Cardiac fibroblast (primary cell): Measurements from ENCODE around the gene FER.
"Not testable (repeated sequence)": the region's sequence is repeated elsewhere in the genome, so short reads cannot be mapped to it uniquely, and the experiment has no call there.

Experiments used
- DNase-seq, 2 donors: peaks; one replicate each; pipeline versions ENCODE4 v3.0.0 to v3.0.0-alpha.2; 2010; ENCODE audit warnings: low read depth in 2 of 2
- H3K4me3 ChIP-seq, 2 donors: replicated peaks in 1 of 2; 1 replicate in 1 of 2; 2 replicates in 1 of 2; pipeline ENCODE4 v1.5.1; 2011; ENCODE audit warnings: low read depth in 2 of 2, low read length in 2 of 2, mild to moderate bottlenecking in 2 of 2, moderate library complexity in 1 of 2
- TF ChIP-seq, protein P1 (sequence below): IDR thresholded peaks from one replicate; pipeline ENCODE4 v1.5.1; 2011; ENCODE audit warnings: low read depth, mild to moderate bottlenecking, low read length, inconsistent platforms

The FER gene

DNA sequence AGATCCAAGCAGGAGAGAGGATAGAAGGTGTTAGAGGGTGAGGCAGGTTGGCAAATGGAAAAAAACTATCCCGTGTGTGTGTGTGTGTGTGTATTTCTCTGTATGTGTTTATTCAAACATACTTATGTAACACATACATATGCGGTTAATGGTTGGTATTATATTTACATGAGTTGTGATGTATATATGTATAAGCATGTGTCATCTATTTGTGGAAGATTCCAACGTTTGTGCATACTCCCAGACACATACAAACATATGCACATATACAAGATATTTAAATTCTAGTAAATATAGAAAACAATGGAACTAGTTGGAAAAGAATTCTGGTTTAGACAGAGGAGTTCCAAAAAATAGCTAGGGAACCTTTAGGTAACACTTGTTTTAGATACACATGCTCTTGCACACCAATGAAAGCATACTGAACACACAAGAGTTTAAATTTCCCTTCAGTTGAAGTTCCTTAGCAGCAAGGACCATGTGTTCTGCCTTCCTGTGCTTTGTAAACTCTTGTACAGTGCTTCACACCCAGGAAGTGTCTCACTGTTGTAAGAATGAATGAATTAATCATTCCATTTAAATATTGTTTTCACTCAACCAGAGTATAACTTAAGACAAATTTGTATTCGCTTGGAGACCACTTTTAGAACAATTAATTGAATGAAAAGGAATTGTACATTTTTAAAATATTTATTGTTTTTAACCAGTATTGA, 257.8 kb downstream of the FER start:
- TF ChIP-seq, protein P1, sequence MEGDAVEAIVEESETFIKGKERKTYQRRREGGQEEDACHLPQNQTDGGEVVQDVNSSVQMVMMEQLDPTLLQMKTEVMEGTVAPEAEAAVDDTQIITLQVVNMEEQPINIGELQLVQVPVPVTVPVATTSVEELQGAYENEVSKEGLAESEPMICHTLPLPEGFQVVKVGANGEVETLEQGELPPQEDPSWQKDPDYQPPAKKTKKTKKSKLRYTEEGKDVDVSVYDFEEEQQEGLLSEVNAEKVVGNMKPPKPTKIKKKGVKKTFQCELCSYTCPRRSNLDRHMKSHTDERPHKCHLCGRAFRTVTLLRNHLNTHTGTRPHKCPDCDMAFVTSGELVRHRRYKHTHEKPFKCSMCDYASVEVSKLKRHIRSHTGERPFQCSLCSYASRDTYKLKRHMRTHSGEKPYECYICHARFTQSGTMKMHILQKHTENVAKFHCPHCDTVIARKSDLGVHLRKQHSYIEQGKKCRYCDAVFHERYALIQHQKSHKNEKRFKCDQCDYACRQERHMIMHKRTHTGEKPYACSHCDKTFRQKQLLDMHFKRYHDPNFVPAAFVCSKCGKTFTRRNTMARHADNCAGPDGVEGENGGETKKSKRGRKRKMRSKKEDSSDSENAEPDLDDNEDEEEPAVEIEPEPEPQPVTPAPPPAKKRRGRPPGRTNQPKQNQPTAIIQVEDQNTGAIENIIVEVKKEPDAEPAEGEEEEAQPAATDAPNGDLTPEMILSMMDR, result no peak
- peak in 1 of 2 donors; percentile 32 for DNase-seq
- no peak overlapping the region for H3K4me3 ChIP-seq

DNA sequence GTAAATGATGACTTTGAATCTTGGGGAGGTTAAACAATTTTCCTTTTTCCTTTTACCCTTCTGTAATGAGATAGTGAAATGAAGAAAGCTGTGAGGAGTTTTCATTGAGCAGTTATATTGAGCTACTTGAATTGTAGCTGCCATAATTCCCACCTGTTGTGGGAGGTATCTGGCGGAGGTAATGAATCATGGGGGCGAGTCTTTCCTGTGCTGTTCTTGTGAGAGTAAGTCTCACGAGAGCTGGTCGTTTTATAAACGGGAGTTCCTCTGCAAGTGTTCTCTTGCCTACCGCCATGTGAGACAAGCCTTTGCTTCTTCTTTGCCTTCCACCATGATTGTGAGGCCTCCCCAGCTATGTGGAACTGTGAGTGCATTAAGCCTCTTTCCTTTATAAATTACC, 258.4 kb downstream of the FER start:
- no peak for DNase-seq
- TF ChIP-seq, protein P1, result no peak
- H3K4me3 ChIP-seq, result no peak overlapping the region

DNA sequence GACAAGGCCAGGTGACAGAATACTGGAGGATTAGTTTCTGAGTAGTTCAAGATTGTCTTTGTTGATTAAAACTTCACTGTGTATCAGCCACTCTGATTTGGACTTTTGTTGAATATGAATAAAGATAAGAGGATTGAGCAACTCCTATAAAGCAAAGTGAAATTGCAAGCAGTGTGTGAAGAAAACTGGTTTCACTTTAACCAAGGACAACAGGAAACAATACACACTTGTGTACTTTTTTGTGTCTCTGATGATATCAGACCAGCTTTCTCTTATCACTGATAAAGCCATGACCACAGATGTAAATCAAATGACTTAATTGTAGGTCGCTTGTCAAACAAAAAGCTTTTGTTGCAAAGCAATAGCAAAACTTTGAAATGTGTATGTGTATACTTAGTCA, 268.6 kb downstream of the FER start:
- TF ChIP-seq, protein P1, result no peak

DNA sequence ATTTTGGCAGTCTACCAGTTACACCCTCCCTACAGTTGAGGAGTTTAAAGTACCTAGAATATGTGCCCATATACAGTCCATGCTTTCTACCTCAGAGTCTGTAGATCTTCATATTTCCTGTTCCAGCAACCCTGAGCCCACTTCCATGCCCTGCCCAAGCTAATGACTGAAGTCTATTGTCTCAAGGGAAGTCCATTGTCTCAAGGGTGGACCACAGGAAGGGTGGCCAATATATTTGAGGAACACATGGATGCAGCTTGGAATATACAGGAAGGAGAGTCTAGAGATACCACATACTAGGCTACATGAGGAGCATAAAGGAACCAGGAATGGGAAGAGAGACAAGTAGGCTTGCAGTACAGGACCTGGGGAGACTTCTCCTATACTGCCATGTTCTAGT, 274.4 kb downstream of the FER start:
- H3K4me3 ChIP-seq, result no peak overlapping the region
- DNase-seq, result no peak
- TF ChIP-seq, protein P1, result no peak

More for the DNA sequence above, 268.6 kb downstream of the FER start:
- DNase-seq, result peak; percentile 17 to 56
- H3K4me3 ChIP-seq, result no peak overlapping the region

DNA sequence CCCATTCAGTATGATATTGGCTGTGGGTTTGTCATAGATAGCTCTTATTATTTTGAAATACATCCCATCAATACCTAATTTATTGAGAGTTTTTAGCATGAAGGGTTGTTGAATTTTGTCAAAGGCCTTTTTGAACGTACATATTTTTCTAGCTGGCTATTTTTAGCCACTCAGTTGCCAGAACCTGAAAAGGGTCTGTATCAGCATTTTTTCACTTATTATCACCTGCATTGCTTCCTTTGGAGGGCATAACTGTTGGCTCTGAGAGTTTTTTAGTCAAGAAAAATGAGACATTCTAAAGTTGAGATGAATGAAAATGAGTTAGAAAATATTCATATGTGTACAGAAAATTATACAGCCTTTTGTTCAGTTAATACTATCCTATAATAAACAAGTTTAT, 278.0 kb downstream of the FER start:
- not testable (repeated sequence) for DNase-seq, H3K4me3 ChIP-seq

DNA sequence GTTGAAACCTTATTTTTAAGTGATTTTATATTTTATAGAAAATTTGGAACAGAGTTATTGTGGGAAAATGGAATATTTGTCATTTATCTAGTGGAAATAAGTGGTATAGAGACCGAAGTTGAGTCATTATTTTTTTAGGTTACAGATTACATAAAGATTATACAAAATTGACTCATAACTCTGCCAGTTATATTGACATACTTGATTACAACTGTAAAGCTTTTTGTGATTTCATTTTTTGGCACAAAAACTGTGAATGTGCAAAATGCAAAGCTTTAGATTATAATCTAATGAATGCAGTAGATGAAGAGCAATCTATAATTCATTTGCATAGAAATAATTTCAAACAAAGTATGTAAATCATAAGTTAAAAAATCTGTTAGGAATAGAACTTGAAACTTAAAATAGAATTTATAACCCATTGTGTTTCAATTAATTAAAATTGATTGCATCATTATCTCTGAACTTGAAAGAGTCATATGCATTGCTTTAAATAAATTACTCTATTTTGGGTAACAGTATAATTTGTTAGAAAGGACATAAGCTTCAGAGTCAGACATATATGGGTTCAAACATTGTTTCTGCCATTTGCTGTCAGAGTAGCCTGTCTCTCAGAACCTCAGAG, 280.4 kb downstream of the FER start:
- no peak overlapping the region for H3K4me3 ChIP-seq
- peak in 1 of 2 donors; percentile 17 for DNase-seq
- TF ChIP-seq, protein P1, result no peak

DNA sequence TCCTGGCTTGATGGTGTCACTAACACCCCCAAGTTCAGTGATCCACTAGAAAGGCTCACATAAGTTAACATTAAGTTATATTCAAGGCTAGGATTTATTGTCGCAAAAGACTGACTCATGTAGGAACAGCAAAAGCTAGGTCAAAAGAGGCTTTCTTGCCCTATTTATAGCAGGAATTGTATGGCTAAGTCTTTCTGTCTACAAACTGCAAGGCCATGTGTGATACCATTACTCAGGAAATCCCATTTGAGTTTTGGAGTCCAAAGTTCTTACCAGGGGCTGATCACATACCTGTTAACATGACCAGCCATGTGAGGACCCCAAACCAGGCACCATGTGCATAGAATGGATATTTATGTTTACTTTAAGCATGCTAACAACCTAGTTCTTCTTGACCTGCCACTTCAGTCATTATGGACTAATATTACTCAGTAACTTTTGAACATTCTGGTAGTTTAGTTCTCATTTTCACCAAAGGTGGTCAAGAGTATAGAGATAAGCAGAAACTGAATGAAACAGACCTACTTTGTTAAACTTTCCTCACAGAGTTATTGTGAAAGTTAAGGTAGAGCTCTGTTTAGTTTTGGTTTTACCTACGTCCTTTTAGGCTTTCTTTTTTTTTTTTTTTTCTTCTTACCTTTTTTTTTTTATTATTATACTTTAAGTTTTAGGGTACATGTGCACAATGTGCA, 281.1 kb downstream of the FER start:
- H3K4me3 ChIP-seq, result no peak overlapping the region
- TF ChIP-seq, protein P1, result no peak
- DNase-seq, result peak in 1 of 2 donors; percentile 41
